ENCODE results near the gene CNKSR2. TPM values are rescaled to one million over a fixed set of nuclear protein-coding genes. Genes with fewer than 3 reads are reported as not detected.

The CNKSR2 gene
- 1.1 and 2.4 TPM in 2 replicates for total RNA-seq

DNA sequence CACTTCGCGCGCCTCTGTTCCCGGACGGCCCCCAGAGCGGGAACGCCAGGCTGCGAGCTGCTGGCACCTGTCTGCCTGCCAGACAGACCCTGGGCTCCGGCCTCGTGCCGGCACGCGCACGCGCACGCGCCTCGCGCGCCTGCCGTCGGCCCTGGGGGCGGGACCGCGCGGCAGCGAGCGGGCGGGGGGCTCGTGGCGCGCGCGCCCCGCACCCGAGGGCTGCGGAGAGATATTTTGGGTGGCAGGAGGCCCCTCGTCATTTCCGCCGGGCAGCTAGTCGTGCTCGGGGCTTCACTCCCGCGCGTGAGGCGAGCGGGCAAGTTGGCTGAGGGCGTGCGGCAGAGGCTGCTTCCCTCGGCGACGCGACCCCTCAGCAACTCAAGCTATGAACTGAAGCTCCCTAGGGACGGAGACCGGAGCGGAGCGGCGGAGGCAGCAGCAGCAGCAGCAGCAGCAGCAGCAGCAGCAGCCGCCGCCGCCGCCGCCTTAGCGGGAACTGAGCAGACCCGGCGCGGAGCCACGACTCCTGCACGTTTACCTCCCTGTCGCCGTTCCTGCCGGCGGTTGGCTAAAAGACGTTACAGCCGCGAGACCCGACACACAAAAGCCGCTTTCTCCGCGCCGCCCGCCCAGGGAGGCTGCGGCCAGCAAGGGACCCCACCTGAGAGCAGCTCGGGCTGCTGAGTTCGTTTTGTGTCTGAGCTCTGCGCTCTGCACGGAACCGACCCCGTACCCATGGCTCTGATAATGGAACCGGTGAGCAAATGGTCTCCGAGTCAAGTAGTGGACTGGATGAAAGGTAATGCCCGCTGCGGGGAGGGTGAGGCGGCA, at the start of gene CNKSR2:
Gene CNKSR2 (plus strand): TSS at position 256 of the 831 bp plus-strand sequence. CDS start 480 bp downstream, at position 736.

GRCh38 chrX:21658152-21658737, 284.0 kb downstream of the CNKSR2 start, which contains the start of gene KLHL34:
Gene KLHL34 (minus strand): TSS chrX:21658330. CDS start chrX:21657788, 542 bp downstream.

